Measurements from ENCODE around the gene RSBN1L.
A peak's percentile ranks its signal among the peaks of the same experiment; 100 is the strongest.

The RSBN1L gene

DNA sequence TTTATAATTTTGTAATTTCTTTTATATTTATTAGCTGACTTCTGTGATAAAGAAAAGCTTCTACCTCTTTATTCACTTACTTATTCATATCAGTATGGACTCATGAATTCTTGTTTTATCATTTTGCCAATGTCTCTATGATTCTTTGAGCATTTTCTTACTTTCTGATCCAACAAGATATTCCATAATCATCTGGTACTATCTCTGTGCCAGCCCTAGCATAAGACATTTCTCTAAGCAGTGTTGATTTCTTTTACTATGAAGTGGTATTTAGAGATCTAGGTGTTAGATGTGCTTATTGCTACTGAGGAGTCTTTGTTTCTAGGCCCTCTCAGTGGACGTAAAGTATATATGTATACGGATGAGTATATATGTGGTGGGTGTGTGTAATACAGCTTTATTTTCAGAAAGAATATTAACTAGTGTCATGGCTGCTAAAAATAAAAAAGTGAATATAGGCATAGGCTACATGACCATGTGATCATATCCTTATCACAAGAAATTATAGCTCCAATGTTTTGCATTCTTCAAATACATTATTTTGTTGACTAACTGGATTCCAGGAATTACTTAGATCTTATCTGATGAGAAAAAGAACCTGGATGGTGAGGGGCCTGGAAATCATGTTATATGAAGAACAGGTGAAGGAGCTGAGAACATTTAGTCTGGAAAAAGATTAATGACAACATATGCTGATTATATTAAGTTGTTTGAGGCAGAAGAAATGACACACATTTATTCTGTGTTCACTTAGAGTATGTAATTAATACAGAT, 115.4 kb downstream of the RSBN1L start:
- no peak for DNase-seq

DNA sequence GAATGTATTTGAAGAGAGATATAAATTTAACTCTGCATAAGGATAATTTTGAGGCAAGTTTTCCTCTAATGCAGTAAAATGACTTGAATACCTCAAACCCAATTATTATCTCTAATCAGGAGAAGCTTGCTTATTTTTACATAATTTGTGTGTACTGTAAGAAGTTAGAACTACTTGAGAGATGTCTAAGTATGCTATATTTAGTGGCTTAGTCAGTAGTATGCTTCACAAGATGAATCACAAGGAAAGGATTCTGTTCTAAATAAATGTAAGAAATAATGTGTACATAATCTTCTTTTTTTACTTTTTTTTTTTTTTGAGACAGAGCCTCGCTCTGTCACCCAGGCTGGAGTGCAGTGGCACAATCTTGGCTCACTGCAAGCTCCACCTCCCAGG, 116.0 kb downstream of the RSBN1L start:
- DNase-seq, result no peak

DNA sequence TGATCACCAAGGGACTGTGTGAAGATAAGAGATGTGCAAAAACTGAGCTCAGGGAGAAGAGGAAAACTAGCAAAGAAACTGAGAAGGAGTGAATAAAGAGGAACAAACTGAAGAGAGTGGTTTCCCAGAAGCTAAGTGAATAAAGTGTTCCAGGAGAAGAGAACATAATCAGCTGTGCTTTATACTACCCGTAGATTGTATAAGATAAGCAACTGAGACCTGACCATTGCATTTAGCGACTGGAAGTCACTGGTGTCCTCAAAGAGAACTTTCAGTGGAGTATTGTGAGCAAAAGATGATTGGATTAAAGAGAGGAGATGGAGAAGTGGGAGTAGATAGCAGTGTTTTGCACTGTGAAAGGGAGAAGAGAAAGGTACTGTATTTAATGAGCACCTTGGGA, 116.9 kb downstream of the RSBN1L start:
- DNase-seq, result no peak

DNA sequence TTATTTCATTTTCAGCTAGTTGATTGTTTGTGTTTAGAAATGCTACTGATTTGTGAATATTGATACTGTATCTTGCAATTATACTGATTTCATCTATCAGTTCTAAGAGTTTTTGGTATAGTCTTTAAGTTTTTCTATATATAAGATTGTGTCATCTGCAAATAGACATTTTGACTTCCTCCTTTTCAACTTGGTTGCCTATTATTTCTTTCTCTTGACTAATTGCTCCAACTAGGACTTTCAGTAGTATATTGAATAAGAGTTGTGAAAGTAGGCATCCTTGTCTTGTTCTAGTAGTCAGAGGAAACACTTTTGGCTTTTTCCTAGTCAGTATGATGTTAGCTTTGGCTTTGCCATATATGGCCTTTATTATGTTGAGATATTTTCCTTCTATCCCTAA, 122.8 kb downstream of the RSBN1L start:
- no peak for DNase-seq

DNA sequence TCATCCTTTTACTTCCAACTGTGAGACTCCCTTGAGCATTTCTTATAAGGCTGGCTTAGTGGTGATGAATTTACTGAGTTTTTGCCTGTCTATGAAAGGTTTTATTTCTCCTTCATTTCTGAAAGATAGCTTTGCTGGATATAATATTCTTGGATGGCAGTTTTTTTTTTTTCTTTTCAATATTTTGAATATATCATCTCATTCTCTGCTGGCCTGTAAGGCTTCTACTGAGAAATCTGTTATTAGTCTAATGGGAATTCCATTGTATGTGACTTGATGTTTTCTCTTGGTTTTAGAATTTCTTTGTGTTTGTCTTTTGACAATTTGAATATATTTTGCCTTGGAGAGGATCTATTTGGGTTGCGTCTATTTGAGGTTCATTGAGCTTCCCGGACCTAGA, 124.7 kb downstream of the RSBN1L start:
- DNase-seq, result no peak

DNA sequence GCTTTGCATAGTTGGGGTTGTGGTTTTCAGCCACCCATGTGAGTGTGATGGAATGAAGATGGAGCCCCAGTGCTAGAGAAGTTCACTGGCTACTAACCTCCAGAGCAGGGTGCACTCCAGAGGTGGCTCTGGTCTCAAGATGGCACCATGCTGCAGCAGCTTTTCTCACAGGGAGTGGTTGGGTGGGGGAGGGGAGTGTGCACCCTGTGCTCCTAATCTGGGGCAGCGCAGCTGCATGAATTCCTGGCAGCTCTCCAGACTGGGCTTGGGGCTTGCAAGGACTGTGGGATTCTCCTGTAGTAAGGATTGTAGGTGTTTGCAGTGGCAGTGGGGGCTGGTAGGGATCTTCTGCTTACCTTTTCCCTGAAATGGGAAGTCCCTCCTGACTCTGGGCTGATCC, 126.0 kb downstream of the RSBN1L start:
- no peak for DNase-seq

DNA sequence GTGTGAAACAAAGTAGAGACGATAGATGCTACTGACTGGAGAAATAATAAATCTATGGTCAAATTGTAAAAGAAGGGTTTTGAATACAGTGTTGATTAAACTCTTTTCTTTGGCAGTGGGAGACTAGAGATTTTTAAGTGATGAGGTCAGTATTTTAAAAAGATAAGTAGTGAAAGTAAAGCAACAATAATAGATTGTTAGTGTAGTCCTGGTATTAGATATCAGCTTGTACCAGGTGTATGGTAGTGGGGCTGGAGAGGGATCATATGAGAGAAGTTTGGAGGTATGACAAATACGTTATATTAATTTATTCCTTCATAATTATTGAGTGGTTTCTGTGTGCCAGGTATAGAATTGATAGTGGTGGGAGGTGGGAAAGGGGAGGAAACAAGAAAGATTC, 127.5 kb downstream of the RSBN1L start:
- DNase-seq, result no peak

DNA sequence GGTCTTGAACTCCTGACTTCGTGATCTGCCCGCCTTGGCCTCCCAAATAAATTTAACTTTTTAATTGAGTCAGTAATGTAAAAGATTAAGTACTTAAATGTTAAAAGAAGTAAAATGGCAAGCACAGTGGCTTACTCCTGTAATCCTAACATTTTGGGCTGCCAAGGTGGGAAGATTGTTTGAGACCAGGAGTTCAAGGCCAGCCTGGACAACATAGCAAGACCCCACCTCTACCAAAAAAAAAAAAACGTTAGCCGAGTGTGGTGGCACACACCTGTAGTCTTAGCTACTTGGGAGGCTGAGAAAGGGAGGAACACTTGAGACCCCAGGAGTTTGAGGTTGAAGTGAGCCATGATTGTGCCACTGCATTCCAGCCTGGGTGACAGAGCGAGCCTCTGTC, 128.4 kb downstream of the RSBN1L start:
- DNase-seq, result no peak

DNA sequence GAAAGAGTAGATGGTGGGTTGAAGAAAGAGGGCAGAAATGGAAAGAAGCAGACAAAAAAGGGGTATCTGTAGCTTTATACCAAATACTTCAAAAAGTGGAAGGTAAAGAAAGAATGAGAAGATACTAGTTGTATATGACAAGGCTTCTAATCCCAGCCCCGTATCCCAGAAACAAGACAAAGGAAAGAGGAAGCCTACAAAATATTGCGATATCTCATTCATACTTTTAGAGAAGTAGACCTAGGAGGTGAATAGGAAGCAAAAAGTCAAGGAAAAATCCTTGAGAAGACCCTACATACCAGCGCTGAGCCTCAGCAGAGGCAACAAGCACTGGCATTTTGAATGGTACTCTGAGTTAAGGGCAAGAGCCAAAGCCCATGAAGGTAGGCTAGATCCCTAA, 128.9 kb downstream of the RSBN1L start:
- no peak for DNase-seq

DNA sequence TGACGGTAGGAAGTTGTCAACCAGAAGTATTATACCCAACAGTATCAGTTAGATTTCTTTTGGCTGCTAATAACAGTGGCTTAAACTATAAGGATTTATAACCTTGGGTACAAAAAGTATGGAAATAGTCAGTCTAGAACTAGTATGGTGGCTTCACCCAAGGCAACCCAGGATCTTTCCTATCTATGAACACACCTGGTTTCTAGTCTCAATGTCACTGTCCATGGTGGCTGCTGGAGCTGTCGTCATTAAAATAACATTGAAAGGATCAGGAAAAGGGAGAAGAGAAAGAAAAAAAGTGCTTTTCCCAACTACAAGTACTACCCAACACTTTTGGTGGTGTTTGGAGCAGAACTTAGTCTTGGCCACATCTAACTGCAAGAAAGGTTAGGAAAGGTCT, 130.0 kb downstream of the RSBN1L start:
- no peak for DNase-seq

DNA sequence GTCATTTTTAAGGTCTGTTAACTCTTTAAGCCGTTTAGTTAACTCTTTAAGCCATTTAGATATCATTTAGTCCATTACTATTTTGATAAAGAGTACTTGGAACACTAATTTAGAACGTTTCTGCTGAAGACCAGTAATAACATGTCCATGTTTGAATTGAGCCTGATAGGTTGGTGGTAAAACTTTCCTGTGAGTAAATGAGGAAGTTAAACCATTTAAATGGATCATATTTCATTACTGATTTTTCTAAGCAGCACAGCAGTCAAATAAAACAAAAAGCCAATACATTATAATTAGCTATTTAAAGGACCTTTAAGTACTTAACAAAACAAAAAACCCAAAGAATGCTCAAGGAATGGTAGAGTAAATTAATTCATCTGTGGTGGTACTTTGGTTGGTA, 131.7 kb downstream of the RSBN1L start:
- DNase-seq, result no peak

DNA sequence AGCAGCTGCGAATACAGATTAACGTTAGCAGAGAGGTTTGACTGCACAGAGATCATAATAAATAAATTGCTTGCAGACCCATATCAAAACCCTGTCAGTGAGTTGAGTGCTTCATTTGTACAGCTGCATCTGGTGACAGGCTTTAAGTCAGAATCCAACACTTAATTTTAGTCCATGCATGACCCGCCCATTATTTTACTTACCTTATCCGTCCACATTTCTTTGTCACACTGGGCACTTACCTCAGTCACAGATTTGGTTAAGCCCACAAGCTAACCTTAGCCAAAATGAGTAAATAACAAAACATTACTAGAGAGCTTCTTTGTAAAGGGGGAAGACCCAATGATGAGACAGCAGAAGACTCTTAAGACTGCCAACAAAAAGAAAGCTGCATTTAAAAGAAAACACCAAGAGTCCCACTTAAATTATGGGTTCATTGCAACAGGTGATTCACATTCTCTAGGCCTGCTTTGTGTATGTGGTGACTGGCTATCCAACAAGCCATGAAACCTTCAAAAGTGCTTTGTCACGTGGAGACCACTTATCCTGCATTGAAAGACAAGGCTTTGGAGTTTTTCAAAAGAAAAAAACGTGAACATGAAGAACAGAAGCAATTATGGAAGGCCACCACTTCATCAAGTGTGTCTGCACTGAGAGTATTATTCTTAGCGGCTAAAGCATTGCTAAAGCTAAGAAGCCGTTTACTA, 134.5 kb downstream of the RSBN1L start:
- no peak for DNase-seq

DNA sequence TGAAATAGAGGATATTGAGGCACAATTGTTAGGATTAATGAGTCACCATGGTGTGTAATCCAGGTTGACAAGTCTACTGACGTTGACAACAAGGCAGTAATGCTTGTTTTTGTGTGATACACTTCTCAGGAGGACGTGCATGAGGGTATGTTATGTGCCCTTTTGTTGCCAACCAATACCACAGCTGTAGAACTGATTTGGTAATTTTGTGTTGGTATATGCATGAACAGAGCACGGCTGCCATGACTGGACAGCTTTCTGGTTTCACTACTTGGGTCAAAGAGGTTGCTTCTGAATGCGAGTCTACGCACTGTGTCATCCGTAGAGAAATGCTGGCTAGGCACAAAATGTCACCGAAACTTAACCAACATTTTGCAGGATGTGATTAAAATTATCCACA, 135.2 kb downstream of the RSBN1L start:
- DNase-seq, result peak in 1 of 2 donors; percentile 24

DNA sequence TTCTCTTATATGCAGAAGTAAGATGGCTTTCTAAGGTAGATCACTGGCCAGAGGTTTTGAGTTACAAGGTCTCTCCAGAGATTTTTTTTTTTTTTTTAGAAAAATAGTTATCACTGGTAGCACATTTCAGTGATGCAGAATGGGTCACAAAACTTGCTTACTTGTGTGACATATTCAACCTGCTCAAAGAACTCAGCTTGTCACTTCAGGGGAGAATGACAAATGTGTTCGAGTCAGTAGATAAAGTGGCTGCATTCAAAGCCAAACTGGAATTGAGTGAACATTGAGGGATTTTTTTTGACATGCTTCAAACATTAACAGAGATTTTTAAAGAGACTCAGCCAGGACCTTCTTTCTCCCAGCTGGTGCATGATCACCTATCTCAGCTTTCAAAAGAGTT, 135.7 kb downstream of the RSBN1L start:
- DNase-seq, result no peak
